Sigmoid colon (tissue), 7 donors: Measurements from ENCODE around the gene ZFHX2. TPM values are rescaled to one million over a fixed set of nuclear protein-coding genes. Genes with fewer than 3 reads are reported as not detected.
"Not testable (repeated sequence)": the region's sequence is repeated elsewhere in the genome, so short reads cannot be mapped to it uniquely, and the experiment has no call there.

Experiments
- DNase-seq: peaks from one replicate; pipeline ENCODE4 v3.0.0-alpha.2; 2019
- H3K27ac ChIP-seq, 4 donors: fragments of 200-600 bp; sonication (generic); one replicate each; pipeline ENCODE4 v1.5.1; 2016 to 2019; ENCODE audit warnings: mild to moderate bottlenecking in 1 of 4
- H3K27me3 ChIP-seq, 3 donors: fragments of 200-600 bp; sonication (generic); one replicate each; pipeline ENCODE4 v1.5.1; 2019; ENCODE audit warnings: mild to moderate bottlenecking in 1 of 3
- H3K36me3 ChIP-seq, 4 donors: fragments of 200-600 bp; sonication (generic); one replicate each; pipeline ENCODE4 v1.5.1; 2016 to 2019
- H3K4me1 ChIP-seq, 4 donors: fragments of 200-600 bp; sonication (generic); one replicate each; pipeline ENCODE4 v1.5.1; 2017 to 2019
- H3K4me3 ChIP-seq, 4 donors: fragments of 200-600 bp; sonication (generic); one replicate each; pipeline ENCODE4 v1.5.1; 2017 to 2019; ENCODE audit warnings: mild to moderate bottlenecking in 2 of 4, moderate library complexity in 1 of 4
- H3K9me3 ChIP-seq, 4 donors: fragments of 200-600 bp in 3 of 4; sonication (generic) in 3 of 4; one replicate each; pipeline versions ENCODE4 v1.5.1 to v1.6.1; 2013 to 2019
- CTCF ChIP-seq, 4 experiments: fragments of 450-650 bp in 3 of 4; fragments of 200-600 bp in 1 of 4; IDR thresholded peaks; one replicate each; pipeline ENCODE4 v1.5.1; 2016 to 2019; ENCODE audit warnings: antibody characterized with exemption in 4 of 4, mild to moderate bottlenecking in 3 of 4, moderate library complexity in 2 of 4
- EP300 ChIP-seq, 4 donors: sonication (generic); formaldehyde crosslinking; IDR thresholded peaks; one replicate each; pipeline ENCODE4 v1.6.1; 2017; ENCODE audit warnings: antibody characterized with exemption in 4 of 4
- POLR2A ChIP-seq, 2 donors: fragments of 450-650 bp; IDR thresholded peaks; one replicate each; pipeline ENCODE4 v1.6.1; 2016; ENCODE audit warnings: antibody characterized with exemption in 2 of 2, mild to moderate bottlenecking in 2 of 2, moderate library complexity in 2 of 2
- POLR2AphosphoS5 ChIP-seq, 4 donors: sonication (generic); formaldehyde crosslinking; IDR thresholded peaks; one replicate each; pipeline ENCODE4 v1.6.1; 2017; ENCODE audit warnings: antibody characterized with exemption in 4 of 4
- WGBS, 2 donors: extraction: QIAGEN DNeasy Blood & Tissue Kit; methylation state at CpG; one replicate each; pipeline ENCODE4 v1.1.7; 2013; 5-methylcytosine and 5-hydroxymethylcytosine counted together
- intact Hi-C: fragments of 100-400 bp; cut with DNase I; formaldehyde crosslinking; loops from one replicate; pipeline ENCODE4 v1.15.1; 2023
- polyA plus RNA-seq, 3 donors: library from polyadenylated mRNA; stranded (reverse); fragments of 200-250 nt; gene quantifications; one replicate each; pipeline ENCODE4 v1.2.3, GENCODE V29; 2013
- total RNA-seq, 4 donors: library from RNA; depleted of rRNA; stranded (reverse); fragments of >200 nt; gene quantifications; one replicate each; pipeline ENCODE4 v1.1.0, GENCODE V29; 2016
- donor health status: healthy with polysubstance abuse.
- donor health status: Bipolar disorder and iron deficiency.
- donor health status: healthy.

Gene ZFHX2
- total RNA-seq: 1 to 10 TPM in 2 of 4 donors, under 1 TPM in 2; 0.33 to 1.9 (median 0.98) TPM
- under 1 TPM in 2 of 3 donors, not detected in 1; under 0.01 to 0.57 TPM for polyA plus RNA-seq

GRCh38 chr14:23551266-23552028, at the start of gene ZFHX2:
Gene ZFHX2, minus strand, starts transcription at chr14:23551765. Its CDS starts 16,440 bp downstream, at chr14:23535325.
- Histone ChIP-seq H3K9me3 (no peaks in the 10 kb centered on the region), H3K36me3 (no peaks in the 10 kb centered on the region), H3K4me3 (peak within 1 kb of the TSS; percentile 44 to 70 (median 64)), H3K27me3 (no peaks in the 10 kb centered on the region), H3K27ac (peak within 1 kb of the TSS; percentile 62 to 70 (median 68)), H3K4me1 (peaks cover 0 to 29% (median 20%) of the 10 kb centered on the region in 4 donors)
- 1% methylated on average over 49 of the region's 49 CpGs for WGBS, 2 donors
- intact Hi-C loops: loop anchor here (10.0 kb wide), 4 partner anchors 227 to 893 kb away; partner anchors contain the start of genes ACIN1, C14orf119, DCAF11 and NRL
- no peak for DNase-seq
- no peak for TF ChIP-seq CTCF (IDR thresholded peaks at IDR 0.05)
- no peak for TF ChIP-seq EP300 (IDR thresholded peaks at IDR 0.05)
- TF ChIP-seq POLR2AphosphoS5 (IDR thresholded peaks at IDR 0.05): no peak
- no peak for TF ChIP-seq POLR2A (IDR thresholded peaks at IDR 0.05)

DNA sequence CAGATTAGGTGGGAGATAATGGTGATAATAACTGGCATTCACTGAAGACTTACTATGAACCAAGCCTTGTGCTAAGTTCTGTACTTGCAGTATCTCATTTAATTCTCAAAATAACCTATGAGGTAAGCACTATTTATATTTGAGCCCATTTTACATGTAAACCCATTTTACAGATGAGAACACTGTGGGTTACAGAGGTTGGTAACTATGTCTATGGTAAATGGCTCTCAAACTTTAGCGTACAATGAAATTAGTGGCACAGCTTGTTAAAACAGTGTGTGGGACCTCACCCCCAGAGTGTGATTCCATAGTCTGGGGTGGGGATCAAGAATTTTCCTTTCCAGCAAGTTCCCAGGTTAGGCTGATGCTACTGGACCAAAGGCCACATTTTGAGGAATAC, 49.2 kb upstream of the ZFHX2 start:
- Histone ChIP-seq H3K36me3 (no peaks in the 10 kb centered on the region), H3K27ac (no peak overlapping the region), H3K4me3 (no peak overlapping the region), H3K27me3 (no peaks in the 10 kb centered on the region), H3K9me3 (no peaks in the 10 kb centered on the region), H3K4me1 (no peaks in the 10 kb centered on the region)
- no peak for DNase-seq
- WGBS, 2 donors: 99% methylated on average over 1 of the region's 1 CpG
- intact Hi-C loops: no loop called here
- TF ChIP-seq POLR2AphosphoS5 (IDR thresholded peaks at IDR 0.05) (no peak), CTCF (IDR thresholded peaks at IDR 0.05) (no peak), POLR2A (IDR thresholded peaks at IDR 0.05) (no peak), EP300 (IDR thresholded peaks at IDR 0.05) (no peak)

- H3K4me1 ChIP-seq: no peaks in the 10 kb centered on the region
- DNase-seq: peak; percentile 21
- H3K27ac ChIP-seq: no peak overlapping the region
- H3K4me3 ChIP-seq: no peak overlapping the region
- intact Hi-C loops: no loop called here
- 49 to 91% methylated on average over 2 of the region's 2 CpGs for WGBS, 2 donors
- H3K27me3 ChIP-seq: no peaks in the 10 kb centered on the region
- no peaks in the 10 kb centered on the region for H3K9me3 ChIP-seq
- TF ChIP-seq POLR2AphosphoS5 (IDR thresholded peaks at IDR 0.05) (no peak), EP300 (IDR thresholded peaks at IDR 0.05) (no peak), CTCF (IDR thresholded peaks at IDR 0.05) (no peak), POLR2A (IDR thresholded peaks at IDR 0.05) (no peak)
- no peaks in the 10 kb centered on the region for H3K36me3 ChIP-seq
Measured at GRCh38 chr14:23600322-23600707, 48.8 kb upstream of the ZFHX2 start.

GRCh38 chr14:23594191-23594590, 42.6 kb upstream of the ZFHX2 start:
- H3K36me3 ChIP-seq, intact Hi-C loops, H3K27ac ChIP-seq, H3K4me3 ChIP-seq, DNase-seq, H3K27me3 ChIP-seq, H3K4me1 ChIP-seq, H3K9me3 ChIP-seq: not testable (repeated sequence)
- WGBS, 2 donors: 87 to 91% methylated on average over 3 of the region's 3 CpGs

GRCh38 chr14:23590198-23590597, 38.6 kb upstream of the ZFHX2 start:
- no peak for TF ChIP-seq POLR2AphosphoS5 (IDR thresholded peaks at IDR 0.05)
- WGBS, 2 donors: 97% methylated on average over 4 of the region's 4 CpGs
- intact Hi-C loops: no loop called here

More at GRCh38 chr14:23590198-23590597, 38.6 kb upstream of the ZFHX2 start:
- peak; percentile 15 for DNase-seq
- Histone ChIP-seq H3K9me3 (no peaks in the 10 kb centered on the region), H3K27me3 (peaks cover 0 to 4% (median 0%) of the 10 kb centered on the region in 3 donors), H3K4me3 (no peak overlapping the region), H3K27ac (no peak overlapping the region), H3K36me3 (no peaks in the 10 kb centered on the region), H3K4me1 (peaks cover 0 to 5% (median 0%) of the 10 kb centered on the region in 4 donors)
